WERI-Rb-1 (cell line): ENCODE measurements around the gene DPEP1.

Experiments used
- DNase-seq: peaks from one replicate; pipeline ENCODE4 v3.0.0-alpha.2; 2020
- H3K27ac ChIP-seq: fragments of 250-450 bp; sonication (Bioruptor Pico); 2 replicates; pipeline ENCODE4 v1.5.1; 2020; ENCODE audit warnings: mild to moderate bottlenecking, moderate library complexity
- H3K27me3 ChIP-seq: fragments of 250-450 bp; sonication (Bioruptor Pico); 2 replicates; pipeline ENCODE4 v1.5.1; 2021; ENCODE audit warnings: mild to moderate bottlenecking, low read depth, moderate library complexity; ENCODE audit not compliant: insufficient read depth, severe bottlenecking
- H3K36me3 ChIP-seq: fragments of 250-450 bp; sonication (Bioruptor Pico); 2 replicates; pipeline ENCODE4 v1.5.1; 2020; ENCODE audit warnings: mild to moderate bottlenecking, moderate library complexity
- H3K4me3 ChIP-seq: 2 replicates; pipeline ENCODE4 v1.5.1; 2011; ENCODE audit warnings: low read depth, mild to moderate bottlenecking, control low read depth, low read length
- H3K9me3 ChIP-seq: fragments of 250-450 bp; sonication (Bioruptor Pico); 2 replicates; pipeline ENCODE4 v1.5.1; 2021; ENCODE audit warnings: mild to moderate bottlenecking, moderate library complexity; ENCODE audit not compliant: severe bottlenecking
- CTCF ChIP-seq: IDR thresholded peaks from 2 replicates; pipeline ENCODE4 v1.5.1; 2011; ENCODE audit warnings: low read depth, mild to moderate bottlenecking, control low read depth, inconsistent platforms, low read length

DPEP1 gene

GRCh38 chr16:89639385-89639784 is 25.9 kb downstream of the DPEP1 start:
- no peak overlapping the region for H3K27ac ChIP-seq
- no peak for TF ChIP-seq CTCF
- no peak for DNase-seq
- no peaks in the 10 kb centered on the region for H3K36me3 ChIP-seq
- no peaks in the 10 kb centered on the region for H3K27me3 ChIP-seq
- no peak overlapping the region for H3K4me3 ChIP-seq
- H3K9me3 ChIP-seq, result no peaks in the 10 kb centered on the region

GRCh38 chr16:89641458-89642119 is 28.1 kb downstream of the DPEP1 start:
- no peak for DNase-seq
- no peak overlapping the region for H3K4me3 ChIP-seq
- no peak for TF ChIP-seq CTCF
- no peaks in the 10 kb centered on the region for H3K9me3 ChIP-seq
- no peak overlapping the region for H3K27ac ChIP-seq
- H3K27me3 ChIP-seq, result no peaks in the 10 kb centered on the region
- H3K36me3 ChIP-seq, result no peaks in the 10 kb centered on the region

GRCh38 chr16:89642574-89642973 is 29.1 kb downstream of the DPEP1 start:
- Histone ChIP-seq H3K27me3 (no peaks in the 10 kb centered on the region), H3K27ac (no peak overlapping the region), H3K9me3 (no peaks in the 10 kb centered on the region), H3K36me3 (no peaks in the 10 kb centered on the region), H3K4me3 (no peak overlapping the region)
- no peak for DNase-seq
- no peak for TF ChIP-seq CTCF

GRCh38 chr16:89643769-89644300 is 30.4 kb downstream of the DPEP1 start:
- no peak for TF ChIP-seq CTCF
- Histone ChIP-seq H3K27me3 (no peaks in the 10 kb centered on the region), H3K27ac (no peak overlapping the region), H3K36me3 (no peaks in the 10 kb centered on the region), H3K4me3 (no peak overlapping the region), H3K9me3 (no peaks in the 10 kb centered on the region)
- DNase-seq, result no peak

GRCh38 chr16:89645122-89645521 is 31.7 kb downstream of the DPEP1 start:
- no peak for TF ChIP-seq CTCF
- H3K36me3 ChIP-seq, result no peaks in the 10 kb centered on the region
- no peak for DNase-seq

GRCh38 chr16:89646270-89646669 is 32.8 kb downstream of the DPEP1 start:
- Histone ChIP-seq H3K4me3 (no peak overlapping the region), H3K9me3 (no peaks in the 10 kb centered on the region), H3K36me3 (no peaks in the 10 kb centered on the region), H3K27ac (no peak overlapping the region), H3K27me3 (no peaks in the 10 kb centered on the region)
- no peak for DNase-seq
- TF ChIP-seq CTCF, result no peak

More at GRCh38 chr16:89645122-89645521, 31.7 kb downstream of the DPEP1 start:
- no peaks in the 10 kb centered on the region for H3K27me3 ChIP-seq
- H3K4me3 ChIP-seq, result no peak overlapping the region
- H3K9me3 ChIP-seq, result no peaks in the 10 kb centered on the region
- no peak overlapping the region for H3K27ac ChIP-seq
